ENCODE results near the gene OTX1.
"Not testable (repeated sequence)": the region's sequence is repeated elsewhere in the genome, so short reads cannot be mapped to it uniquely, and the experiment has no call there.

Gene OTX1

GRCh38 chr2:63059793-63060471 is 9.3 kb downstream of the OTX1 start:
- DNase-seq, result no peak

GRCh38 chr2:63060472-63060991 is 9.9 kb downstream of the OTX1 start:
- DNase-seq, result no peak

- no peak for DNase-seq
These were observed 13.6 kb downstream of the OTX1 start for GRCh38 chr2:63064197-63064596.

GRCh38 chr2:63064661-63065060 is 14.0 kb downstream of the OTX1 start:
- DNase-seq, result no peak

GRCh38 chr2:63066265-63066664 is 15.6 kb downstream of the OTX1 start:
- no peak for DNase-seq

GRCh38 chr2:63066838-63067237 is 16.2 kb downstream of the OTX1 start:
- no peak for DNase-seq

- DNase-seq, result no peak
These were observed 21.0 kb downstream of the OTX1 start for GRCh38 chr2:63071664-63072063.

- DNase-seq, result no peak
These were observed 23.4 kb downstream of the OTX1 start for GRCh38 chr2:63073994-63074393.

GRCh38 chr2:63074399-63074798 is 23.8 kb downstream of the OTX1 start:
- not testable (repeated sequence) for DNase-seq

- DNase-seq, result peak; percentile 15
These were observed 28.4 kb downstream of the OTX1 start for GRCh38 chr2:63078852-63079606.

GRCh38 chr2:63081404-63081803 is 30.8 kb downstream of the OTX1 start:
- DNase-seq, result no peak

- no peak for DNase-seq
These were observed 36.1 kb downstream of the OTX1 start for GRCh38 chr2:63086687-63087086.

GRCh38 chr2:63092401-63092800 is 41.8 kb downstream of the OTX1 start:
- DNase-seq, result no peak

GRCh38 chr2:63092857-63093256 is 42.2 kb downstream of the OTX1 start:
- no peak for DNase-seq

GRCh38 chr2:63093502-63093901 is 42.9 kb downstream of the OTX1 start:
- no peak for DNase-seq

- DNase-seq, result no peak
These were observed 45.9 kb downstream of the OTX1 start for GRCh38 chr2:63096491-63096890.

- no peak for DNase-seq
These were observed 48.4 kb downstream of the OTX1 start for GRCh38 chr2:63099032-63099431.

- DNase-seq, result no peak
These were observed 51.3 kb downstream of the OTX1 start for GRCh38 chr2:63101954-63102353.

GRCh38 chr2:63104482-63104881 is 53.9 kb downstream of the OTX1 start:
- DNase-seq, result no peak

Measured in RPMI8226 (cell line).